Suprapubic skin (tissue), 4 donors: Measurements from ENCODE around the gene SYNGR2. TPM values are rescaled to one million over a fixed set of nuclear protein-coding genes. Genes with fewer than 3 reads are reported as not detected.
"Not testable (repeated sequence)": the region's sequence is repeated elsewhere in the genome, so short reads cannot be mapped to it uniquely, and the experiment has no call there.

Experiments used
- DNase-seq, 2 donors: peaks; one replicate each; pipeline ENCODE4 v3.0.0-alpha.2; 2019; ENCODE audit warnings: low spot score in 2 of 2
- H3K27ac ChIP-seq: fragments of 200-600 bp; sonication (generic); one replicate; pipeline ENCODE4 v1.5.1; 2019
- H3K27me3 ChIP-seq: fragments of 200-600 bp; sonication (generic); one replicate; pipeline ENCODE4 v1.5.1; 2019
- H3K36me3 ChIP-seq: fragments of 200-600 bp; sonication (generic); one replicate; pipeline ENCODE4 v1.5.1; 2019
- H3K4me1 ChIP-seq: fragments of 200-600 bp; sonication (generic); one replicate; pipeline ENCODE4 v1.5.1; 2019
- H3K4me3 ChIP-seq: fragments of 200-600 bp; sonication (generic); one replicate; pipeline ENCODE4 v1.5.1; 2019; ENCODE audit warnings: mild to moderate bottlenecking
- H3K9me3 ChIP-seq: fragments of 200-600 bp; sonication (generic); one replicate; pipeline ENCODE4 v1.5.1; 2019
- CTCF ChIP-seq, 2 donors: fragments of 200-600 bp in 1 of 2; fragments of 450-650 bp in 1 of 2; sonication (generic) in 1 of 2; IDR thresholded peaks; one replicate each; pipeline ENCODE4 v1.5.1; 2016 to 2019; ENCODE audit warnings: antibody characterized with exemption in 2 of 2, mild to moderate bottlenecking in 1 of 2, moderate library complexity in 1 of 2
- EP300 ChIP-seq: sonication (generic); formaldehyde crosslinking; IDR thresholded peaks from one replicate; pipeline ENCODE4 v1.6.1; 2017; ENCODE audit warnings: antibody characterized with exemption
- POLR2A ChIP-seq, 2 donors: fragments of 450-650 bp; IDR thresholded peaks; one replicate each; pipeline ENCODE4 v1.6.1; 2017; ENCODE audit warnings: antibody characterized with exemption in 2 of 2, mild to moderate bottlenecking in 2 of 2, moderate library complexity in 2 of 2
- POLR2AphosphoS5 ChIP-seq, 3 donors: sonication (generic); formaldehyde crosslinking; IDR thresholded peaks; one replicate each; pipeline ENCODE4 v1.6.1; 2017; ENCODE audit warnings: antibody characterized with exemption in 3 of 3
- WGBS: methylation state at CpG from one replicate; pipeline ENCODE4 v1.1.5; 2018; 5-methylcytosine and 5-hydroxymethylcytosine counted together
- total RNA-seq, 4 donors: library from RNA; depleted of rRNA; stranded (reverse); fragments of >200 nt; gene quantifications; one replicate each; pipeline ENCODE4 v1.1.0, GENCODE V29; 2016

Gene SYNGR2
- total RNA-seq, 4 donors from 2014 or later: 127 to 139 (median 133) TPM

GRCh38 chr17:78137392-78138203, 30.8 kb upstream of the SYNGR2 start:
- Histone ChIP-seq H3K4me3 (no peak overlapping the region), H3K27ac (no peak overlapping the region), H3K9me3 (no peaks in the 10 kb centered on the region), H3K4me1 (peaks cover 26% of the 10 kb centered on the region), H3K27me3 (no peaks in the 10 kb centered on the region), H3K36me3 (no peaks in the 10 kb centered on the region)
- DNase-seq: peak in 1 of 2 donors; percentile 82
- WGBS: 71% methylated on average over 22 of the region's 26 CpGs
- TF ChIP-seq EP300 (no peak), CTCF (IDR thresholded peaks at IDR 0.05) (peak in 1 of 2 donors; percentile 9)

DNA sequence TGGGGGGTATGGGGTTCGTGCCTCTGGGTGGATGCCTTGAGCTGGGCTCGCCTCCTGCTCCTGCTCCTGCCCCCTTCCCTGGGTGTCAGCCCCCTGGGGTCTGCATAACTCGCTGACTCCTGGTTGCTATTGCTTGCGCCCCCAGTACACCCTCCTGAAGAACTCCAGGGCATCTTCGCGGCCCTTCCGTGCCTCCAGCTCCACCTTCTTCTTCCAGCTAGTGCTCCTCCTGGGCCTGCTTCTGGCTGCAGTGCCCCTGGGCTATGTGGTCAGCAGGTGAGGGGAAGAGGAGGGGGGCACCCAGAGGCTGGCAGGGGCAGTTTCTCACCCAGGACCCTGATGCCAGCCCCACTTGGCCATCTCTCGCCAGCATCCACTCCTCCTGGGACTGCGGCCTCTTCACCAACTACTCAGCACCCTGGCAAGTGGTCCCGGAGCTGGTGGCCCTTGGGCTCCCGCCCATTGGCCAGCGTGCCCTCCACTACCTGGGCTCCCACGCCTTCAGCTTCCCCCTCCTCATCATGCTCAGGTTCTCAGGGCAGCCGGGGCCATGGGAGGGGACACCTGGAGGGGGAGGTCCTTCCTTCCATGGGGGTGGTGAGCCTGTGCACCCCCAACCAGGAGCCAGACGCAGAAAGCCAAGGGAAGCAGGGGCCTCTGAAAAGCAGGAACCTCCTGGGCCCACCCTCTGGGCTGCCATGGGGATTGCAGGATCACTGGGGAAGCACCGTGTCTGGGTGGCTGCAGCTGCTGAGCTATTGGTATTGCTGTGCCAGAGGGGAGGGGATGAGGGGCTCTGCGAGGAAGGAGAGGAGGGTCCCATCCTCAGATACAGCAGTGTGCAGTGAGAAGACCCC, 29.9 kb upstream of the SYNGR2 start:
- DNase-seq: no peak
- peaks cover 32% of the 10 kb centered on the region for H3K4me1 ChIP-seq
- WGBS: 80% methylated on average over 17 of the region's 17 CpGs
- H3K9me3 ChIP-seq: no peaks in the 10 kb centered on the region
- H3K36me3 ChIP-seq: no peaks in the 10 kb centered on the region
- TF ChIP-seq EP300 (no peak), POLR2A (IDR thresholded peaks at IDR 0.05) (no peak), CTCF (IDR thresholded peaks at IDR 0.05) (no peak), POLR2AphosphoS5 (IDR thresholded peaks at IDR 0.05) (no peak)
- H3K27me3 ChIP-seq: no peaks in the 10 kb centered on the region
- H3K4me3 ChIP-seq: no peak overlapping the region
- no peak overlapping the region for H3K27ac ChIP-seq

- WGBS: 83% methylated on average over 12 of the region's 12 CpGs
- Histone ChIP-seq H3K27ac (peak overlapping the region; percentile 28), H3K4me1 (peaks cover 46% of the 10 kb centered on the region)
- H3K4me3 ChIP-seq, H3K36me3 ChIP-seq, H3K27me3 ChIP-seq, H3K9me3 ChIP-seq, DNase-seq: not testable (repeated sequence)
Observed at GRCh38 chr17:78139861-78140168, 28.6 kb upstream of the SYNGR2 start.

GRCh38 chr17:78140169-78141051, 28.0 kb upstream of the SYNGR2 start:
- WGBS: 27% methylated on average over 18 of the region's 58 CpGs
- peak; percentile 97 to 98 for DNase-seq
- Histone ChIP-seq H3K27me3 (no peaks in the 10 kb centered on the region), H3K36me3 (no peaks in the 10 kb centered on the region), H3K4me1 (peaks cover 52% of the 10 kb centered on the region), H3K9me3 (no peaks in the 10 kb centered on the region), H3K4me3 (peak overlapping the region; percentile 36), H3K27ac (peak overlapping the region; percentile 89)
- TF ChIP-seq POLR2A (IDR thresholded peaks at IDR 0.05): peak in 1 of 2 donors; percentile 33
- no peak for TF ChIP-seq CTCF (IDR thresholded peaks at IDR 0.05)

GRCh38 chr17:78141437-78142118, 26.8 kb upstream of the SYNGR2 start:
- peak overlapping the region; percentile 89 for H3K27ac ChIP-seq
- H3K9me3 ChIP-seq: no peaks in the 10 kb centered on the region
- peaks cover 62% of the 10 kb centered on the region for H3K4me1 ChIP-seq
- no peak for DNase-seq
- H3K36me3 ChIP-seq: no peaks in the 10 kb centered on the region
- H3K4me3 ChIP-seq: no peak overlapping the region
- WGBS: 52% methylated on average over 5 of the region's 20 CpGs
- TF ChIP-seq POLR2A (IDR thresholded peaks at IDR 0.05) (no peak), POLR2AphosphoS5 (IDR thresholded peaks at IDR 0.05) (no peak), EP300 (no peak), CTCF (IDR thresholded peaks at IDR 0.05) (no peak)
- no peaks in the 10 kb centered on the region for H3K27me3 ChIP-seq
